Raji (cell line): ENCODE results near the gene ITGBL1.

Source experiments
- POLR2A ChIP-seq: IDR thresholded peaks from 2 replicates; pipeline ENCODE4 v1.6.1; 2011; ENCODE audit warnings: low read depth, low read length, control low read depth; ENCODE audit not compliant: insufficient read depth

ITGBL1 gene

GRCh38 chr13:101648766-101649487 is 196.5 kb downstream of the ITGBL1 start:
- TF ChIP-seq POLR2A: no peak

DNA sequence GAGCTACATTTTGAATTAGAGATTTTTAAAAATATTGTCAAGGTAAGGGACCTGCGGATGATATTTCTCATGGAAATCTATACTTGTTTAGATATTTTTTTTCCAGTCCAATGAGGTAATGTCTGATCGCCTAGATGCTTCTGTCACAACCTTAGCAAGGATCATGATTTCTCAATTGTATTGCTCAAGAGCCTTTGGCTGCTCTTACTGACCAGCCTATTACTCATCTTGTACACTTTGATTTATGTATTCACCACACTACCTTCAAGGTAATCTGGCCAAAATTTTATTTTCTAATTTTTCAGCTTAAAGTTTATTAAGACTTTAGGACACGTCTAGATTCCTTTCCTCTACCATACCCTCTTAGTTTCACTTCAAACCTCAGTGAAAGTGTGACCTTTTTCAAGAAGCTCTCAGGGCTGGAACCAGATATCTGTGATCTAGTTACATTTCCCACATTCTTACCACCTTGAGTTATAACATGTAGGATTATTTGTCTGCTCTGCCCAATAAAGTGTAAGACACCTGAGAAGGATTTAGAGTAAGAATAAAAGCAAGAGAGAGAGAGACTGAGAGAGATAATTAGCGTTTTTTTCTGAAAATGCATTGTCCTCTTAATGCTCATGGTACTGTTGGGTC is 197.1 kb downstream of the ITGBL1 start:
- TF ChIP-seq POLR2A: no peak

- TF ChIP-seq POLR2A: no peak
Measured at GRCh38 chr13:101654883-101655282, 202.4 kb downstream of the ITGBL1 start.

DNA sequence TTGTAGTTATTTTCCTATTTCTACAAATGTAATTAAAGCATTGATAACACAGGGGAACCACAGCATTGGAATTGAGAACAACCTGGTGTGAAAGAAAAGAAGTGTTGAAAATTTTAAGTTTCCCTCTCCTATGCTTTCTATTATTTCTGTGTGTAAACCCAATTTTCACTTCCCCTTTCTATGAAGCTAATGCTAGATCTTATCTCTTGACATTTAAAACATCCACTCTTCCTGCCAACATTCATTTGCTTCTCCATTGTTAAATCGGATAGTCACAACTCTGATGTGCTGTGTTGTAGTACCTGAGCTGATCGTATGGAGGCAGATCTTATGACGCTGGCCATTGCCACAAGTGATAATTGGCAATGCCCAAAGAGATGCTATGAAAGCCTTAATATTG is 203.0 kb downstream of the ITGBL1 start:
- TF ChIP-seq POLR2A: no peak

DNA sequence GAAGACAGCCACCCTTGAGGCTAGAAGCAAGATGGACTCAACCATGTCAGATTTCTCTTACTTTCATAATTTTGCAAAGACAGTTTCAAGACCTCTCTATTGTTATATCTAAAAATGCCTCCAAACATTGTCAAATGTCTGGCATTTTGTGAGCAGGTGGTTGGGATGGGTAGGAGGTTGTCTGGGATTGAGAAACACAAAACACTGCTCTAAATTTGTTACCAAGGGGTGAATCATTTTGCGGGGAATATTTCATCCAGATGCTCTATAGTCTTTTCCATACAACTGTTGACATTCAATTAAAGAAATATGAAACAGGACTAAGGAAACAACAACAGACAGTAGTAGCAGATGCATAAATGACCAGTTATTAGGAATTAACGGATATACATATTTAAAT is 208.2 kb downstream of the ITGBL1 start:
- no peak for TF ChIP-seq POLR2A

GRCh38 chr13:101661839-101662238 is 209.4 kb downstream of the ITGBL1 start:
- no peak for TF ChIP-seq POLR2A

DNA sequence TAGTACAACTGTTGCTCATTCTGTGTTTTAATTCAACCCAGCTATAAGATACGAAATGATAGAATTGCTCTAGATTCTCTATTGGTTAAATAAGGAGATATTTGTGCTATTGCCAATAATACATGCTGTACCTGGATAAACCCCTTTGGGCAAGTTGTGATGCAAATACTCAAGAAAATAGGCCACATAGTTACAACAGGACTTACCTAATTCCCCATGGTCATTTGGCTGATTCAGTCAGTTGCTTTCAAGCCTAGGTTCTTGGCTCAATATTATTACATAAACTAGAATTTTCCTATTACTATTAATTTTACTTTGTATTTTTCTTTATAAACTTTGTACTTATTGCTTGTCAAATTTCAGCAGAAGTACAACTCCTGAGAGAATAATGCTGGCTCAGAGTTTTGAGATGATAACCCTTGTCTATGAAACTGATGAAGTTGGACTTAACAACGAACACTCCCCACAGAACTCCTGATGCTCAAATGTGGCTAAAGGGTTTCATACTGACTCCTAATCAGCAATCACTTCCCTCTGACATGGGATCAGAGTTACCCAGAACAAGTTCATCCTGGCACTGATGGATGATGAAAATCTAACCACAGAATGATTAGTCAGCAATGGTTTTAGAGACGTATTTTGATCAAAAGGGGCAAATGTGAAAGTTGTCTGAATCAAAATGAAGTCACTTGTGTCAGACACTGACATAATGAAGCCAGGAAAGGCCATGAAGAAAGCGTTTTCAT is 221.1 kb downstream of the ITGBL1 start:
- no peak for TF ChIP-seq POLR2A

DNA sequence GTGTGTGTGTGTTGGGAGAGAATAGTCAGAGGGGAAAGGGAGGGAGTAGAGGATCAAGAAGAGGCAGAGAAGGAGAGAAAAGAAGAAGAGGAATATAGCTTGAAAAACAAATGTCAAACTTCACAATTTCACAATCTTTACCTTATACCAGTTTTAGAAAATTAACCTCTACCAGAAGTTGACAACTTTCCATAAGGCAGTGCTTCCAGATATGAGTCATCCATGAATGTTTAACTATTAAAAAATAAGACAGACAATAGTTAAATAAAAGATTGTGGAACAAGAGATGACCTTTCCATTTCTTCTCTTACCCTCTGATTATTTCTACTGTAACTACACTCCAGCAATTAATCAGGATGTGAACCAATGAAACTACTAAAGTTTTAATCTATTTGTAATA is 229.4 kb downstream of the ITGBL1 start:
- TF ChIP-seq POLR2A: no peak

DNA sequence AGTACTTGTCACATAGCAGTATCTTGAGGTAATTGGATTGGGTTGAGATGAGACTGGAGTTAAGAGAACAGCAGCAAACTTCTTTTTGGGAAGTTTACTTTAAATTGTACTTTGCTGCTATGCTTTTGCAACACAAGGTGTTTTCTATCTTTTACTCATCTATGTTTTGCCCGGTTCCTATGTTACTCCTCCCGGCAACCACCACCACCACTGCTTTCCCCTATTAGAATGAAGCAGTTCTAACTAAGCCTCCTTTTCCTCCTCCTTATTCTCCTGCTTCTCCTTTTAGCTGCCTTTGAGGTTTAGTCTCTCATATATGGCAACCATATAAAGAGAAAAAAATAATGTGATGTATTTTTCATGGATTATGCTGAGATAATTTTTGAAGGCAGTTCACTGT is 233.5 kb downstream of the ITGBL1 start:
- TF ChIP-seq POLR2A: no peak

DNA sequence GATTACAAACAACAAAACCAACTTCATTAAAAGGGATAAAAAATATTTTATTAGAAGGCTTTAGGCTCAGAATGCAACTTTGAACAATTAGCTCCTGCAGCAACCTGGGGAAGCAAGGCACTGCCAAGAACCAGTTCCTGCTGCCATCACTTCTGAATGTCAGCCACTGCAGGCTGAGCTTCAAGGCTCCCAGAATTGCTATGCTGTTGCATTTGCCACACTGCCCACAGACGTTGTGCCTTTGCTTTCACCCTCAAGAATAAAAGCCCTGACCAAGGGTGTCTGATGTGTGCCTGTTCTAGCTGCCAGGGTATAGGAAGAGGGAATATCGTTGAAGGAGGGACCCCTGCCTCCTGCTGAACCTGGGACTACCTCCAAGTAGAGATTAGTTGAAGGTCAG is 238.4 kb downstream of the ITGBL1 start:
- no peak for TF ChIP-seq POLR2A

- no peak for TF ChIP-seq POLR2A
Measured at GRCh38 chr13:101691341-101691860, 238.9 kb downstream of the ITGBL1 start.

DNA sequence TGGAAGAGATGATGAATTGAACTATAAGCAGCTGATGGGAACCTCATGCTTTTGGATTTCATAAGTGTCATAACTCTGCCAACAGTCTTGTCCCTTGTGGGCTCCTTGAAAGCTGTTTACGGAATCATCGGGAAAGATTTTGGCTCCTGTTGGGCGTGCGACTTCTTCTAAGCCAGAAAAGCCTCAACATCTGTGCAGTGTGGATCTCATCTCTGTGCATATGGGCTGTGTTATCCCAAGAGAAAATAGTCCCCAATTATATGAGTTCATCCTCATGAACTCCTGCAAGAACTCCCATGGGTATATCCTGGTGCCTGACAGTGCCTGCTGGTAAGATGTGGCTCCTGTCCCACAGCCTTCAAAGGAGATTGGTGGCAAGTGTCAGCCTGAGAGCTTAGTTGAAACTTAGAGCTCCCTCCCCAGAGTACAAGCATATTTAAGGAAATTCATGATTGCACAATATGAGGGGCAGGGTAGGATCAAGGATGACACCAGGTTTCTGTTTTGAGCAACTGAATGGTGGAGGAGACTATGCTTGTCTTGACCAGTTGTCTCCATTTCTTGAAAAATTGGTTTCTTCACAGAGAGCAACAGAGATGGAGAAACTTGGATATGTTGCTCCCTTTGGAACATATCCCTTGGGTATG is 243.5 kb downstream of the ITGBL1 start:
- TF ChIP-seq POLR2A: no peak

DNA sequence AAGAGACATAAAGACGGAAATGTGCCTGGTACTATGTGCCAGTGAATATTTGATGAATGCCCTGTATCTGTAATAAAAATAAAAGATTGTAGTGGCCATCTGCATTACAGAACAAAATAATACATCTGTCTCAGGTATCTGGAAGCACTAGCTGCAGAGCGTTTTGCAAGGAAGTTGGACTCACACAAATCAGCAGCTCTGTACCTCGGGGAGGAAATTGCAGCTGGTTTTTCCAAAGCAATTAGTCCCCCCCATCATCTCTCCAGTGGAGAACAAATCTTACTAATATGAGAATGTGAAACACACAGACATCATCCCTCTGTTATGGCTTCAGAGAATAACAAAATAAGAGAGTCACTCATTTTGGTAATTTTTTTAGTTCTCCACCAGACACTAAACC is 245.3 kb downstream of the ITGBL1 start:
- no peak for TF ChIP-seq POLR2A

- no peak for TF ChIP-seq POLR2A
Measured at GRCh38 chr13:101698400-101698799, 245.9 kb downstream of the ITGBL1 start.

DNA sequence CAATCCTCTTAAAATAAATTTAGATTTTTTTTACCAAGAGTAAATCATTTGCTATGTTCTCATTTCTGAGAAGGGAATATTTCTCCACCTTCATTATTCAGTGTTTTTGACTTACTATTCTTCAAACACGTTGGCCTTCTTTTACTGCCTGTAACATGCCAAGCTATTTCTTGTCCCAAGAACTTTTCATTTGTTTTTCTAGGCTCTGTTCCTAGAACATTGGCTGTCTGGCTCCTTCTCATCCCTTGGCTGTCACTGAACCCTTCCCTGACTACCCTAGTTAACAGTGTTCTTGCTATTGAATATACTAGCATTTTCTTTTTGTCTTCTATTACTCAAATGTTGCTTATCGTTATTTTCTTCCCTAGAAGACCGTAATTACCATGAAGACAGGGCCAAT is 248.1 kb downstream of the ITGBL1 start:
- no peak for TF ChIP-seq POLR2A
